GM12892 (cell line): Measurements from ENCODE around the gene LRPAP1.

Experiments used
- POLR2A ChIP-seq: IDR thresholded peaks from 2 replicates; pipeline ENCODE4 v1.6.1; 2011; ENCODE audit warnings: low read depth, low read length, control low read depth
- POLR2AphosphoS5 ChIP-seq: IDR thresholded peaks from 2 replicates; pipeline ENCODE4 v1.6.1; 2011; ENCODE audit warnings: low read depth, low read length, control low read depth
- TAF1 ChIP-seq: IDR thresholded peaks from 2 replicates; pipeline ENCODE4 v1.6.1; 2011; ENCODE audit warnings: low read depth, mild to moderate bottlenecking, control low read depth, low read length, borderline replicate concordance

DNA sequence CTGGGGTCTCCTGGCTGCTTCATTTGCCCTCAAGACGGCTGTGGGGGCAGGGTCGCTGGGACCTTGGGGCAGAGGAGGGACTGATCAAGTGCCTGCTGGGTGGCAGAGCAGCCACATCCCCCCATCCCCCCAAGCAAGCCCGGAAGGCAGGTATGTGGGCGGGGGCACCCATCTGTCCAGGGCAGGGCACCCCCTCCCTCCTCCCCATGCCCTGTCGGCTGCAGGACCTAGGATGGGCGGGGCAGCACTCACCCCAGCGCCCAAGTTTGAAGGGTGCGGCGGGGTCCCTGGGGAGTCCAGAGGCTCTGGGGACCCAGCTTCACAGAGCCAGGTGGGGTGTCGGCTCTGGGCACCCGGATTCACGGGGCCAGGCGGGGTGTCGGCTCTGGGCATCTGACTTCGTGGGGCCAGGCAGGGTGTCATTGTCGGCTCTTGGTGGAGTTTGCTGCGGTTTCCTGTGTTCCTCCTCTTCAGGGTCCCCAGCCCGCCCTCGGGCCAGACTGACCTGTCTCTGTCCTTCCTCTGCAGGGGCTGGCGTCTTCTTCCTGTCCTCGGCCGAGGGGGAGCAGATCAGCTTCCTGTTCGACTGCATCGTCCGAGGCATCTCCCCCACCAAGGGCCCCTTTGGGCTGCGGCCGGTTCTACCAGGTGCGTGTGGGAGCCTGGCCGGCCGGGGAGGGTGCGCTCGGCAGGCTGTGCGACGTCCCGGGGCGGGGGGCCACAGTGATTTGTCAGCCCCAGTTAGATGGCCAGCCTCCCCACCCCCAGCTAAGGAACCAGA lies 47.0 kb downstream of the LRPAP1 start:
- no peak for TF ChIP-seq POLR2AphosphoS5
- TF ChIP-seq TAF1, result no peak
- TF ChIP-seq POLR2A, result no peak
